HCT116 (cell line): ENCODE data around the gene ZNF569.

ENCODE experiments used
- ATF3 ChIP-seq: IDR thresholded peaks from 2 replicates; pipeline ENCODE4 v1.6.1; 2012
- CEBPB ChIP-seq: IDR thresholded peaks from 2 replicates; pipeline ENCODE4 v1.6.1; 2012; ENCODE audit warnings: low read depth
- CTCF ChIP-seq, 3 experiments: fragments of 200-600 bp in 1 of 3; sonication (generic) in 1 of 3; IDR thresholded peaks in 2 of 3; conservative IDR thresholded peaks in 1 of 3; 2 replicates each; pipeline ENCODE4 v1.5.1; 2012 to 2017; ENCODE audit warnings: low read depth in 2 of 3, low read length in 2 of 3, antibody characterized with exemption in 1 of 3, borderline replicate concordance in 1 of 3, control low read depth in 1 of 3, mild to moderate bottlenecking in 1 of 3, mixed read lengths in 1 of 3, mixed run types in 1 of 3, moderate library complexity in 1 of 3; ENCODE audit not compliant: insufficient read depth in 1 of 3
- EZH2 ChIP-seq: fragments of 200-600 bp; sonication (generic); IDR thresholded peaks from 2 replicates; pipeline ENCODE4 v1.6.1; 2017; ENCODE audit warnings: antibody characterized with exemption, mixed run types
- MAX ChIP-seq: IDR thresholded peaks from 2 replicates; pipeline ENCODE4 v1.6.1; 2012
- POLR2A ChIP-seq: IDR thresholded peaks from 2 replicates; pipeline ENCODE4 v1.7.0; 2011; ENCODE audit warnings: borderline replicate concordance; ENCODE audit not compliant: insufficient read depth, insufficient read length; ENCODE audit errors: extremely low read depth
- POLR2AphosphoS5 ChIP-seq: IDR thresholded peaks from 2 replicates; pipeline ENCODE4 v1.6.1; 2011; ENCODE audit warnings: mild to moderate bottlenecking, low read depth, low read length, moderate library complexity
- REST ChIP-seq: IDR thresholded peaks from 2 replicates; pipeline ENCODE4 v1.6.1; 2012; ENCODE audit warnings: low read depth
- SIN3A ChIP-seq: IDR thresholded peaks from 2 replicates; pipeline ENCODE4 v1.6.1; 2012; ENCODE audit warnings: low read depth
- SP1 ChIP-seq: IDR thresholded peaks from 2 replicates; pipeline ENCODE4 v1.6.1; 2012; ENCODE audit warnings: low read depth
- SRF ChIP-seq: IDR thresholded peaks from 2 replicates; pipeline ENCODE4 v1.6.1; 2012; ENCODE audit warnings: low read depth
- ZBTB33 ChIP-seq: IDR thresholded peaks from 2 replicates; pipeline ENCODE4 v1.6.1; 2011; ENCODE audit warnings: mild to moderate bottlenecking, low read length, moderate library complexity; ENCODE audit not compliant: insufficient replicate concordance; ENCODE audit errors: extremely low read depth

- TF ChIP-seq CTCF (IDR thresholded peaks at IDR 0.05 in 2 of 3, conservative IDR thresholded peaks at IDR 0.05 in 1 of 3; ENCODE audit: borderline replicate concordance in 1 of 3, insufficient read depth in 1 of 3, low read depth in 2 of 3, low read length in 2 of 3), result no peak
- no peak for TF ChIP-seq POLR2AphosphoS5
- TF ChIP-seq MAX, result no peak
- TF ChIP-seq ATF3, result no peak
- TF ChIP-seq SIN3A, result no peak
- no peak for TF ChIP-seq CEBPB
- no peak for TF ChIP-seq REST
- TF ChIP-seq POLR2A, result no peak
- no peak for TF ChIP-seq EZH2
- TF ChIP-seq SP1, result no peak
- no peak for TF ChIP-seq SRF
- no peak for TF ChIP-seq ZBTB33
Observed at GRCh38 chr19:37412700-37413099, 54.5 kb downstream of the ZNF569 start.
